GM19467 (cell line): ENCODE measurements around the gene RNPEPL1.

Source experiments
- ATAC-seq: cut with Tn5 transposase; IDR thresholded peaks from one replicate; pipeline ENCODE4 v1.9.1; 2021; ENCODE audit warnings: mild to moderate bottlenecking, moderate library complexity; ENCODE audit not compliant: unreplicated experiment

The RNPEPL1 gene

GRCh38 chr2:240575101-240575965, 7.0 kb downstream of the RNPEPL1 start:
- ATAC-seq, result no peak

GRCh38 chr2:240576036-240576435, 7.8 kb downstream of the RNPEPL1 start:
- no peak for ATAC-seq

- ATAC-seq, result no peak
Observed at GRCh38 chr2:240576436-240577205, 8.3 kb downstream of the RNPEPL1 start.

GRCh38 chr2:240577281-240578109, 9.2 kb downstream of the RNPEPL1 start:
- no peak for ATAC-seq

GRCh38 chr2:240578110-240578450, 9.8 kb downstream of the RNPEPL1 start:
- no peak for ATAC-seq

GRCh38 chr2:240578488-240578887, 10.2 kb downstream of the RNPEPL1 start:
- ATAC-seq, result no peak

- no peak for ATAC-seq
Observed at GRCh38 chr2:240579071-240579762, 10.9 kb downstream of the RNPEPL1 start.

- no peak for ATAC-seq
Observed at GRCh38 chr2:240579771-240580614, 11.7 kb downstream of the RNPEPL1 start.

GRCh38 chr2:240581811-240582210, 13.5 kb downstream of the RNPEPL1 start:
- no peak for ATAC-seq

GRCh38 chr2:240582781-240583180, 14.5 kb downstream of the RNPEPL1 start:
- ATAC-seq, result no peak

GRCh38 chr2:240583774-240584173, 15.5 kb downstream of the RNPEPL1 start:
- ATAC-seq, result no peak

- ATAC-seq, result peak; percentile 42
Observed at GRCh38 chr2:240584486-240585031, 16.3 kb downstream of the RNPEPL1 start.

GRCh38 chr2:240585101-240585500, 16.8 kb downstream of the RNPEPL1 start:
- peak; percentile 25 for ATAC-seq

- no peak for ATAC-seq
Observed at GRCh38 chr2:240585681-240586197, 17.5 kb downstream of the RNPEPL1 start.

- peak; percentile 51 for ATAC-seq
Observed at GRCh38 chr2:240586198-240586918, 18.1 kb downstream of the RNPEPL1 start, which contains the start of gene CAPN10. CAPN10 (plus strand) TSS chr2:240586734; CDS start chr2:240586912, 178 bp downstream.

GRCh38 chr2:240586919-240587800, 18.9 kb downstream of the RNPEPL1 start:
- ATAC-seq, result no peak

- no peak for ATAC-seq
Observed at GRCh38 chr2:240588006-240588655, 19.8 kb downstream of the RNPEPL1 start.
